ENCODE data around the gene COL4A4. TPM values are rescaled to one million over a fixed set of nuclear protein-coding genes. Genes with fewer than 3 reads are reported as not detected.
A peak's percentile ranks its signal among the peaks of the same experiment; 100 is the strongest.

The COL4A4 gene
- not detected in 2 replicates for total RNA-seq

DNA sequence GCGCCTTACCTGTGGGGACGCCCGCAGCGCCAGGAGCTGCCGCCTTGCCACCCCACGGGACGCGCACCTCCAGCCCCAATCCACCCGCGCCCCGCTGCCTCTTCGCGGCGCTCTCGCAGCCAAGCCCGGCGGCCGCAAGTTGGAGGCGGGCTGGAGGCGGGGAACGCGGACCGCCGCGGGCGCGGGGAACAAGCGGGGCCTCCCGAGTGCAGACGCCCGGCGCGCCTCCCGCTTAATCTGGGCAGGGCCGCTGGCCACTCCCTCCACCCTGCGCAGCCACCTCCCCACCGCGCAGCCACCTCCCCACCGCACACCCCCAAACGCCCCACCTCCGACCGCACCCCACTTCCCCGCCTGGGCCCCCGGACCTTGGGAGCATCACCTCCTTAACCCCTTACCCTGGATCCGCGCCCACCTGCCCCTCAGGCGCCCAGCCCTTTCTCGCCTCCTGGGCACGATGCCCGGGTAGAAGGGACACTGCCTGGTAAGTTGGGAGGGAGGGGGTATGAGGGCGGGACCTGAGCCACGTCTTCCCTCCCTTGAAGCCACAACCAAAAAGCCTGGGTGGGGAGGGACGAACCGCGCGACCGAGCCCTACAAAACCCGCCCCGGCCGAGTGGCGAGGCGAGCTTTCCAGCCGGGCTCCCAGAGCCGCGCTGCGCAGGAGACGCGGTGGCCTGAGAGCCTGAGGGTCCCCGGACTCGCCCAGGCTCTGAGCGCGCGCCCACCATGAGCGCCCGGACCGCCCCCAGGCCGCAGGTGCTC lies at the start of gene COL4A4, which contains the start of gene COL4A3:
TSS of gene COL4A4 (minus strand) at position 208 of the 765 bp plus-strand sequence. CDS start 16,722 bp downstream, outside the sequence.
TSS of gene COL4A3 (plus strand) at position 627 of the 765 bp plus-strand sequence. CDS start at position 730, 103 bp downstream.
- no peak within 1 kb of the TSS for H3K27ac Mint-ChIP-seq
- H3K4me3 Mint-ChIP-seq: peak within 1 kb of the TSS; percentile 75
- peak; percentile 62 for DNase-seq
- no peaks in the 10 kb centered on the region for H3K9me3 Mint-ChIP-seq
- H3K36me3 Mint-ChIP-seq (ENCODE audit: low read depth): no peaks in the 10 kb centered on the region
- intact Hi-C loops (cut with micrococcal nuclease): no loop called here
- H3K4me1 Mint-ChIP-seq: peaks cover 4% of the 10 kb centered on the region
- H3K27me3 Mint-ChIP-seq: peaks cover 54% of the 10 kb centered on the region

GRCh38 chr2:227207573-227207972 lies 43.6 kb upstream of the COL4A4 start:
- no peak overlapping the region for H3K27ac Mint-ChIP-seq
- H3K4me3 Mint-ChIP-seq: no peak overlapping the region
- no peaks in the 10 kb centered on the region for H3K9me3 Mint-ChIP-seq
- no peak for DNase-seq
- no peaks in the 10 kb centered on the region for H3K36me3 Mint-ChIP-seq (ENCODE audit: low read depth)
- H3K27me3 Mint-ChIP-seq: no peaks in the 10 kb centered on the region
- no peaks in the 10 kb centered on the region for H3K4me1 Mint-ChIP-seq
- intact Hi-C loops (cut with micrococcal nuclease): no loop called here

GRCh38 chr2:227206406-227206805 lies 42.4 kb upstream of the COL4A4 start:
- no peaks in the 10 kb centered on the region for H3K9me3 Mint-ChIP-seq
- H3K4me3 Mint-ChIP-seq: no peak overlapping the region
- intact Hi-C loops (cut with micrococcal nuclease): no loop called here
- no peaks in the 10 kb centered on the region for H3K4me1 Mint-ChIP-seq
- no peaks in the 10 kb centered on the region for H3K36me3 Mint-ChIP-seq (ENCODE audit: low read depth)
- DNase-seq: no peak
- no peaks in the 10 kb centered on the region for H3K27me3 Mint-ChIP-seq
- no peak overlapping the region for H3K27ac Mint-ChIP-seq

GRCh38 chr2:227205701-227206100 lies 41.7 kb upstream of the COL4A4 start:
- intact Hi-C loops (cut with micrococcal nuclease): no loop called here
- no peaks in the 10 kb centered on the region for H3K36me3 Mint-ChIP-seq (ENCODE audit: low read depth)
- DNase-seq: no peak
- H3K27me3 Mint-ChIP-seq: no peaks in the 10 kb centered on the region
- no peaks in the 10 kb centered on the region for H3K4me1 Mint-ChIP-seq
- no peaks in the 10 kb centered on the region for H3K9me3 Mint-ChIP-seq
- no peak overlapping the region for H3K4me3 Mint-ChIP-seq
- no peak overlapping the region for H3K27ac Mint-ChIP-seq

DNA sequence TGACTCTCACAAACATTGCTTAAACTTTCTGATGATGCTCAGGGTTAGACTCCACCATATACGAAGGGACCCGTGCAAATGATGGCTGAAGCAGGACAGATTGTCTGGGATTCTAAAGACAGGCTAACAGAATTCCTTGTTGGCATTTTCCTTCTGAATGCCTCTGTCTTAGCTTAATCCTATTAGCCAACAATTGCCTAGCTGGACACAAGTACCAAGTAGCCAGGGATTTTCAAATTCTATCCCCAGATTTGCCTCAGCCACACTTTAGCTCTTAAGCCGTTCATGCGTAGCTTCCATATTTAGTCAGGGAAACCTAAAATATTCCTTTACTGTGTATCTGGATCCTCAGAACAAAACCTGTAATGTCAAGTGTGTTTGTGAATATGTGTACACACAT lies 40.4 kb upstream of the COL4A4 start:
- no peak overlapping the region for H3K27ac Mint-ChIP-seq
- no peak for DNase-seq
- no peaks in the 10 kb centered on the region for H3K27me3 Mint-ChIP-seq
- intact Hi-C loops (cut with micrococcal nuclease): no loop called here
- no peak overlapping the region for H3K4me3 Mint-ChIP-seq
- no peaks in the 10 kb centered on the region for H3K9me3 Mint-ChIP-seq
- no peaks in the 10 kb centered on the region for H3K4me1 Mint-ChIP-seq
- no peaks in the 10 kb centered on the region for H3K36me3 Mint-ChIP-seq (ENCODE audit: low read depth)

DNA sequence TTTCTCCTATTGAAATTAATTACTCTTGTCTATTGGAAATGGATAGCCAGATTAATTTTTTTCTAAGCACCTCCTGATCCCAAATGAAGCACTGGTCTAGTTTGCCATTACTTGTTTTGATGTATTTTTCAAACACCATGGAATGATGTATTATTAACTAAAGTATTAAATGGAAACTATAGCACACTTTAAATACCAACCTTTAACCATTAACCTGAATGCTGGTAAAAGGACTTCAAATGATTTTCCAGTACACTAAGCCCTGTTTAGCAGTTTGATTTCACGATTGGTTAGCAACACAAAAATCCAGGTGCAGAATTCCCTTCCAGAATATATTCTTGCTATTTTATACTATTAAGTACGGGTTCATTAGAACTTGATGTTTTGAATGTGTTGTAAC lies 37.8 kb upstream of the COL4A4 start:
- no peaks in the 10 kb centered on the region for H3K4me1 Mint-ChIP-seq
- intact Hi-C loops (cut with micrococcal nuclease): no loop called here
- H3K27me3 Mint-ChIP-seq: peaks cover 4% of the 10 kb centered on the region
- no peak overlapping the region for H3K27ac Mint-ChIP-seq
- H3K4me3 Mint-ChIP-seq: no peak overlapping the region
- no peaks in the 10 kb centered on the region for H3K9me3 Mint-ChIP-seq
- H3K36me3 Mint-ChIP-seq (ENCODE audit: low read depth): no peaks in the 10 kb centered on the region
- DNase-seq: no peak

GRCh38 chr2:227198866-227199265 lies 34.9 kb upstream of the COL4A4 start:
- H3K27ac Mint-ChIP-seq: no peak overlapping the region
- no peak overlapping the region for H3K4me3 Mint-ChIP-seq
- DNase-seq: no peak
- H3K36me3 Mint-ChIP-seq (ENCODE audit: low read depth): no peaks in the 10 kb centered on the region
- intact Hi-C loops (cut with micrococcal nuclease): no loop called here
- peaks cover 4% of the 10 kb centered on the region for H3K27me3 Mint-ChIP-seq
- H3K9me3 Mint-ChIP-seq: no peaks in the 10 kb centered on the region
- H3K4me1 Mint-ChIP-seq: no peaks in the 10 kb centered on the region

GRCh38 chr2:227194219-227194618 lies 30.2 kb upstream of the COL4A4 start:
- H3K36me3 Mint-ChIP-seq (ENCODE audit: low read depth): no peaks in the 10 kb centered on the region
- H3K9me3 Mint-ChIP-seq: no peaks in the 10 kb centered on the region
- no peak overlapping the region for H3K27ac Mint-ChIP-seq
- no peak overlapping the region for H3K4me3 Mint-ChIP-seq
- no peaks in the 10 kb centered on the region for H3K4me1 Mint-ChIP-seq
- intact Hi-C loops (cut with micrococcal nuclease): no loop called here
- peaks cover 6% of the 10 kb centered on the region for H3K27me3 Mint-ChIP-seq
- no peak for DNase-seq

GRCh38 chr2:227192491-227192890 lies 28.5 kb upstream of the COL4A4 start:
- H3K4me3 Mint-ChIP-seq: no peak overlapping the region
- no peak for DNase-seq

GRCh38 chr2:227191367-227191766 lies 27.4 kb upstream of the COL4A4 start:
- Mint-ChIP-seq H3K27ac (no peak overlapping the region), H3K27me3 (peaks cover 6% of the 10 kb centered on the region), H3K4me1 (no peaks in the 10 kb centered on the region), H3K36me3 (ENCODE audit: low read depth) (no peaks in the 10 kb centered on the region), H3K9me3 (no peaks in the 10 kb centered on the region), H3K4me3 (no peak overlapping the region)
- no peak for DNase-seq
- intact Hi-C loops (cut with micrococcal nuclease): no loop called here

More at GRCh38 chr2:227192491-227192890, 28.5 kb upstream of the COL4A4 start:
- Mint-ChIP-seq H3K36me3 (ENCODE audit: low read depth) (no peaks in the 10 kb centered on the region), H3K27me3 (peaks cover 6% of the 10 kb centered on the region), H3K4me1 (no peaks in the 10 kb centered on the region), H3K9me3 (no peaks in the 10 kb centered on the region), H3K27ac (no peak overlapping the region)
- intact Hi-C loops (cut with micrococcal nuclease): no loop called here

- no peaks in the 10 kb centered on the region for H3K36me3 Mint-ChIP-seq (ENCODE audit: low read depth)
- H3K27me3 Mint-ChIP-seq: peaks cover 6% of the 10 kb centered on the region
- H3K4me1 Mint-ChIP-seq: no peaks in the 10 kb centered on the region
- H3K9me3 Mint-ChIP-seq: no peaks in the 10 kb centered on the region
- DNase-seq: no peak
- no peak overlapping the region for H3K27ac Mint-ChIP-seq
- H3K4me3 Mint-ChIP-seq: no peak overlapping the region
- intact Hi-C loops (cut with micrococcal nuclease): no loop called here
These were observed 24.3 kb upstream of the COL4A4 start for GRCh38 chr2:227188292-227188691.

DNA sequence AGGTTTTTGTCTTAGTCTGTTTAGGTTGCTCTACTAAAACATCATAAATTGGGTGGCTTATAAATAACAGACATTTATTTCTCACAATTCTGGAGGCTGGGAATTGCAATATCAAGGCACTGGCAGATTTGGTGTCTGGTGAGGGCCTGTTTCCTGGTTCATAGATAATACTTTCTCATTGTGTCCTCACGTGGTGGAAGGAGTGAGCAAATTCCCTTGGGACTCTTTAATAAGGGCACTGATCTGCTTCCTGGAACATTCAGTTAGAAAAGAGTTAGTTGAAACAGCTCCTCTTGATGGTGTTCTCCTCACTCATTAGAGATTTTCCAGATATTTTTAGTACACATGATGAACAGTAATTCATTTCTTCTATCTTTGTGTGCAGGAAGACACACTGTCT lies 22.7 kb upstream of the COL4A4 start:
- Mint-ChIP-seq H3K27me3 (peaks cover 8% of the 10 kb centered on the region), H3K36me3 (ENCODE audit: low read depth) (no peaks in the 10 kb centered on the region), H3K27ac (no peak overlapping the region), H3K9me3 (no peaks in the 10 kb centered on the region), H3K4me1 (no peaks in the 10 kb centered on the region), H3K4me3 (no peak overlapping the region)
- DNase-seq: no peak
- intact Hi-C loops (cut with micrococcal nuclease): no loop called here

GRCh38 chr2:227185615-227186232 lies 21.7 kb upstream of the COL4A4 start:
- Mint-ChIP-seq H3K9me3 (no peaks in the 10 kb centered on the region), H3K27me3 (peaks cover 8% of the 10 kb centered on the region), H3K4me3 (no peak overlapping the region), H3K4me1 (no peaks in the 10 kb centered on the region), H3K36me3 (ENCODE audit: low read depth) (no peaks in the 10 kb centered on the region), H3K27ac (no peak overlapping the region)
- intact Hi-C loops (cut with micrococcal nuclease): no loop called here
- no peak for DNase-seq

- Mint-ChIP-seq H3K4me3 (no peak overlapping the region), H3K9me3 (no peaks in the 10 kb centered on the region), H3K27me3 (peaks cover 2% of the 10 kb centered on the region), H3K36me3 (ENCODE audit: low read depth) (no peaks in the 10 kb centered on the region), H3K4me1 (no peaks in the 10 kb centered on the region), H3K27ac (no peak overlapping the region)
- intact Hi-C loops (cut with micrococcal nuclease): no loop called here
- no peak for DNase-seq
These were observed 19.8 kb upstream of the COL4A4 start for GRCh38 chr2:227183657-227184367.

Measured in activated CD4-positive, alpha-beta T cell treated with anti-CD3 and anti-CD28 coated beads, Interleukin-2, amount 10 ng/mL, durations not matched to agents 24 days and 14 days (primary cell).